Measurements from ENCODE around the gene SLC48A1.

The SLC48A1 gene

GRCh38 chr12:47754126-47754525 lies 18.9 kb upstream of the SLC48A1 start:
- no peak for TF ChIP-seq CTCF (IDR thresholded peaks at IDR 0.05; ENCODE audit: extremely low read depth, missing control alignments)
- DNase-seq (ENCODE audit: low spot score): no peak

GRCh38 chr12:47754881-47755280 lies 18.2 kb upstream of the SLC48A1 start:
- TF ChIP-seq CTCF (IDR thresholded peaks at IDR 0.05; ENCODE audit: extremely low read depth, missing control alignments): no peak
- DNase-seq (ENCODE audit: low spot score): peak; percentile 37

DNA sequence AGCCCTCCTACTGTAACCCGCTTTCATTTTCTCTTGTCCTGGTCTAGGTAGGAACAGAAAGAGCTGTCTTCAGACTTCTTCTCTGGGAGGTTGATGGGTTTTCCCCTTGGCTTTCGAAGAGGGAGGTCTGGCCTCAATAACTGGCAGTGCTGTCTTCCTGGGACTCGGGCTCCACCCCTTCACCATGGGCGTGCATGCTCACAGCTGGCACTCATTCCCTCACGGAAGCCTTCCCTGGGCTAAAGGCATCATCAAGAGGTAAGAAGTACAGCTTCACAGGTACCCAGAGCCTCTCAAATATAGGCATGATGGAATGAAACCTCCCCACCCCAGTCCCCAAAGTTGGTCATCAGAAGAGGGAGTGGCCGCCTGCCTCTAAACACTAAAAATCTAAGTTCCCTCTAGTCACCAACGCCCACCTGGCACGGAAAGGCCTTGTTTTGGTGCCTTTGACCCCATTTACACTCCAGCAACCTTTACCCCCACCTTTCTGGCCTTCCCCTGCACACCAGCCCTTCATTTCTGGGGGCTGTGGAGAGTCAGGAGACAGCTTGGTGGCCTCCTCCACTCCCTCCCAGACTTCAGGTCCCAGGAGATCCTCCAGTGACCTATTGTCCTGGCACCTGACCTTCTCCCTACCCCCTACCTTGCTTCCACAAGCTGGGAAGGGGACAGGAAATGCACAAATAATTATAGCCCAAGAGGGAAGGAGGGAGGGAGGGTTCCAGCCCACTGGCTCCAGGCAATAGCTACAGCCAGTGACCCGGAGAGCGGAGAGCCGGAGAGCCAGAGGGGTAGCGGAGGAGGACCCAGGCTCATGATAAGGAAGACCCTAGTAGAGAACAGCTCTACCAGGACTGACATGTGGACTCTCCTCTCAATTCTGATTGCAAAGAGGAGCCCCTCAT lies 17.1 kb upstream of the SLC48A1 start:
- TF ChIP-seq CTCF (IDR thresholded peaks at IDR 0.05; ENCODE audit: extremely low read depth, missing control alignments): no peak
- DNase-seq (ENCODE audit: low spot score): peak; percentile 86

- TF ChIP-seq CTCF (IDR thresholded peaks at IDR 0.05; ENCODE audit: extremely low read depth, missing control alignments): no peak
- no peak for DNase-seq (ENCODE audit: low spot score)
These were observed 15.6 kb upstream of the SLC48A1 start for GRCh38 chr12:47757364-47757839.

DNA sequence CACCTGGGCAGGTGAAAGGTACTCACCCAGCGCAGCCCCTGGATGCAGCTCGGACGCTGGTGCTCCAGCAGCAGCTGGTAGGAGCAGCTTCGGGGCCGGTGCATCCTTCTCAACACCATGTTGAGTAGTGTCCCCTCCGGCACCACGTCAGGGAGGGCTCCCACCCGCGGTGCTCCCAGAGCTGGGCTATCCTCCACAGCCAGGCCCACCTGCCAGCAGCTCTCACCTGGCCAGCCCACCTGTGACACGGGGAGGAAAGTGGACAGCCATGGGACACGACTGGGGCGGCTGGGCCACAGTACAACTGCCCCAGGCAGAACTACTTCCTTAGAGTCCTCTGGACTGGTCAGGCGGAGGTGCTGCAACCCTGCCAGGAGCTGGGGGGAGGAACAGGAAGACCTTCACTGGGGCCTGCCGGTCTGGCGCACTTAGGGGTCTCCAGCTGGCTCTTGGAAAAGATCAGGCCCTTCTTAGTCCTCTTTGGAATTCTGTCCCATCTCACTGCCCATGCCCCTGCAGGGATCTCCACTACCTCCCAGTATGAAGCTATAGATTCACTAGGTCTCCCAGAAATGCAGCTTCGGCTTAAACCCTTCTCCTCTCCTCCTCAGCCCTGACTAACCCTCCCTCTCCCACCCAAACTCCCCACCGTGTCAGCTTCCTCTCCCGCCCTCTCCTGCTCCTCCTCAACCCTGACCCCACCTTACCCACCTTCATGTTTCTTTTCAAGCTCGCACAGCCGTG lies 15.0 kb upstream of the SLC48A1 start:
- DNase-seq (ENCODE audit: low spot score): no peak
- no peak for TF ChIP-seq CTCF (IDR thresholded peaks at IDR 0.05; ENCODE audit: extremely low read depth, missing control alignments)

GRCh38 chr12:47758584-47758833 lies 14.5 kb upstream of the SLC48A1 start:
- TF ChIP-seq CTCF (IDR thresholded peaks at IDR 0.05; ENCODE audit: extremely low read depth, missing control alignments): no peak
- DNase-seq (ENCODE audit: low spot score): no peak
